CD4-positive, alpha-beta T cell (primary cell): ENCODE measurements around the gene ADAMTS12. TPM values are rescaled to one million over a fixed set of nuclear protein-coding genes. Genes with fewer than 3 reads are reported as not detected.

Source experiments
- ATAC-seq: fragments of 200-7000 bp; cut with Tn5 transposase; one replicate; pipeline ENCODE4 v1.10.0; 2022; ENCODE audit warnings: mild to moderate bottlenecking; ENCODE audit not compliant: poor library complexity
- CTCF ChIA-PET: fragments of 350-600 bp; sonication (Branson Sonifier 250); formaldehyde crosslinking; loops from one replicate; lab custom pipeline; 2021; ENCODE audit warnings: antibody characterized with exemption, inconsistent platforms; lab: Charles Lee
- POLR2A ChIA-PET: fragments of 350-600 bp; sonication (Branson Sonifier 250); formaldehyde crosslinking; loops from one replicate; lab custom pipeline; 2021; ENCODE audit warnings: antibody characterized with exemption, inconsistent platforms; lab: Charles Lee
- DNase-seq, 14 experiments: peaks; one replicate each; pipeline ENCODE4 v3.0.0-alpha.2; 2013 to 2020; ENCODE audit warnings: mixed read lengths in 2 of 14
- H3K27ac ChIP-seq, 2 donors: one replicate each; pipeline versions ENCODE4 v1.5.1 to v1.7.0; 2013; ENCODE audit warnings: low read length in 2 of 2, low read depth in 1 of 2, mild to moderate bottlenecking in 1 of 2
- H3K27me3 ChIP-seq, 2 experiments: 1 replicate in 1 of 2; 2 replicates in 1 of 2; pipeline versions ENCODE4 v1.6.1 to v1.7.0; 2013; ENCODE audit warnings: low read length in 2 of 2, control low read depth in 1 of 2, mild to moderate bottlenecking in 1 of 2, moderate library complexity in 1 of 2; ENCODE audit not compliant: insufficient read depth in 2 of 2, control insufficient read depth in 1 of 2
- H3K36me3 ChIP-seq: one replicate; pipeline ENCODE4 v1.6.1; 2013; ENCODE audit warnings: low read length, control low read depth; ENCODE audit not compliant: insufficient read depth
- H3K4me1 ChIP-seq: one replicate; pipeline ENCODE4 v1.6.1; 2013; ENCODE audit warnings: low read length, control low read depth; ENCODE audit not compliant: insufficient read depth
- H3K4me3 ChIP-seq: one replicate; pipeline ENCODE4 v1.5.1; 2013; ENCODE audit warnings: mild to moderate bottlenecking, low read length, moderate library complexity
- H3K9me3 ChIP-seq, 2 experiments: 1 replicate in 1 of 2; 2 replicates in 1 of 2; pipeline versions ENCODE4 v1.6.1 to v1.7.0; 2013; ENCODE audit warnings: low read length in 2 of 2, mild to moderate bottlenecking in 2 of 2, control low read depth in 1 of 2, moderate library complexity in 1 of 2; ENCODE audit not compliant: control insufficient read depth in 1 of 2, insufficient read depth in 1 of 2
- H3K27ac Mint-ChIP-seq: one replicate; pipeline ENCODE4 v1.8.0; 2020; ENCODE audit warnings: mixed read lengths
- H3K27me3 Mint-ChIP-seq: one replicate; pipeline ENCODE4 v1.8.0; 2021; ENCODE audit warnings: mixed read lengths
- H3K36me3 Mint-ChIP-seq: one replicate; pipeline ENCODE4 v1.8.0; 2021; ENCODE audit warnings: low read depth, mixed read lengths
- H3K4me1 Mint-ChIP-seq: one replicate; pipeline ENCODE4 v1.8.0; 2021; ENCODE audit warnings: low read depth, mixed read lengths
- H3K4me3 Mint-ChIP-seq: one replicate; pipeline ENCODE4 v1.8.0; 2020; ENCODE audit warnings: mild to moderate bottlenecking, mixed read lengths
- H3K9me3 Mint-ChIP-seq: one replicate; pipeline ENCODE4 v1.8.0; 2020; ENCODE audit warnings: mixed read lengths
- CTCF ChIP-seq: fragments of 200-600 bp; IDR thresholded peaks from one replicate; pipeline ENCODE4 v1.8.0; 2022; ENCODE audit warnings: antibody characterized with exemption, mild to moderate bottlenecking
- intact Hi-C, 2 experiments: fragments of 100-400 bp; cut with DNase I in 1 of 2; cut with micrococcal nuclease in 1 of 2; formaldehyde crosslinking; loops; one replicate each; pipeline versions ENCODE4 v1.15.1 to v1.9.0; 2023 to 2025; cut with DNase I, micrococcal nuclease
- total RNA-seq, 174 experiments: library from RNA in 2 of 174; stranded (reverse) in 2 of 174; gene quantifications; one replicate each; pipeline ENCODE4 v1.2.3 and lab custom pipeline; 2021 to 2026

ADAMTS12 gene
- total RNA-seq, 2 experiments from 2014 or later = 0.06 TPM; not detected in 1

GRCh38 chr5:33890131-33891032 is 1.4 kb downstream of the ADAMTS12 start:
- Histone ChIP-seq H3K4me1 (no peaks in the 10 kb centered on the region), H3K27ac (no peak overlapping the region), H3K9me3 (peaks cover 0 to 6% of the 10 kb centered on the region in 2 experiments), H3K27me3 (peaks cover 23 to 46% of the 10 kb centered on the region in 2 experiments), H3K36me3 (no peaks in the 10 kb centered on the region), H3K4me3 (no peak overlapping the region)
- DNase-seq = no peak
- H3K36me3 Mint-ChIP-seq = no peaks in the 10 kb centered on the region
- H3K4me1 Mint-ChIP-seq = peaks cover 8% of the 10 kb centered on the region
- CTCF ChIA-PET = no interaction called here
- TF ChIP-seq CTCF = no peak
- intact Hi-C loops = no loop called here
- no peak overlapping the region for H3K27ac Mint-ChIP-seq
- no peaks in the 10 kb centered on the region for H3K9me3 Mint-ChIP-seq
- POLR2A ChIA-PET = no interaction called here
- H3K27me3 Mint-ChIP-seq = peaks cover 61% of the 10 kb centered on the region
- ATAC-seq = no peak
- H3K4me3 Mint-ChIP-seq = no peak overlapping the region

GRCh38 chr5:33888587-33888986 is 3.2 kb downstream of the ADAMTS12 start:
- intact Hi-C loops = no loop called here
- no peak overlapping the region for H3K27ac Mint-ChIP-seq
- no peaks in the 10 kb centered on the region for H3K4me1 ChIP-seq

GRCh38 chr5:33887268-33887667 is 4.5 kb downstream of the ADAMTS12 start:
- Histone ChIP-seq H3K27me3 (peaks cover 13 to 24% of the 10 kb centered on the region in 2 experiments), H3K27ac (no peak overlapping the region), H3K4me3 (no peak overlapping the region), H3K9me3 (peaks cover 0 to 2% of the 10 kb centered on the region in 2 experiments), H3K36me3 (no peaks in the 10 kb centered on the region), H3K4me1 (no peaks in the 10 kb centered on the region)
- ATAC-seq (no peak), DNase-seq (no peak)
- H3K9me3 Mint-ChIP-seq = no peaks in the 10 kb centered on the region
- intact Hi-C loops = no loop called here
- TF ChIP-seq CTCF = no peak
- H3K27me3 Mint-ChIP-seq = peaks cover 37% of the 10 kb centered on the region
- H3K27ac Mint-ChIP-seq = no peak overlapping the region
- no peaks in the 10 kb centered on the region for H3K36me3 Mint-ChIP-seq
- H3K4me3 Mint-ChIP-seq = no peak overlapping the region
- ChIA-PET POLR2A (no interaction called here), CTCF (interaction anchor here (0.9 kb wide), 1 partner anchor 10 kb away, joined by 4 read pairs; no protein-coding TSS in a partner anchor)
- H3K4me1 Mint-ChIP-seq = peaks cover 8% of the 10 kb centered on the region

More at GRCh38 chr5:33888587-33888986, 3.2 kb downstream of the ADAMTS12 start:
- no peak for ATAC-seq
- ChIA-PET CTCF (no interaction called here), POLR2A (no interaction called here)
- Mint-ChIP-seq H3K9me3 (no peaks in the 10 kb centered on the region), H3K4me1 (peaks cover 8% of the 10 kb centered on the region), H3K36me3 (no peaks in the 10 kb centered on the region), H3K4me3 (no peak overlapping the region), H3K27me3 (peaks cover 46% of the 10 kb centered on the region)
- DNase-seq = no peak
- H3K27ac ChIP-seq = no peak overlapping the region
- no peaks in the 10 kb centered on the region for H3K36me3 ChIP-seq
- no peak overlapping the region for H3K4me3 ChIP-seq
- H3K9me3 ChIP-seq = peaks cover 0 to 6% of the 10 kb centered on the region in 2 experiments
- TF ChIP-seq CTCF = no peak
- H3K27me3 ChIP-seq = peaks cover 23 to 37% of the 10 kb centered on the region in 2 experiments
